Transverse colon (tissue), 4 donors: ENCODE results near the gene ITPR2. TPM values are rescaled to one million over a fixed set of nuclear protein-coding genes. Genes with fewer than 3 reads are reported as not detected.
"Not testable (repeated sequence)": the region's sequence is repeated elsewhere in the genome, so short reads cannot be mapped to it uniquely, and the experiment has no call there.

Source experiments
- DNase-seq: peaks from one replicate; pipeline ENCODE4 v3.0.0-alpha.2; 2019
- H3K27ac ChIP-seq, 4 donors: fragments of 200-600 bp; sonication (generic); 2 replicates each; pipeline ENCODE4 v1.5.1; 2016 to 2018; ENCODE audit warnings: inconsistent platforms in 4 of 4
- H3K27me3 ChIP-seq: fragments of 200-600 bp; sonication (generic); 2 replicates; pipeline ENCODE4 v1.5.1; 2017; ENCODE audit warnings: inconsistent platforms
- H3K36me3 ChIP-seq, 4 donors: fragments of 200-600 bp; sonication (generic); 2 replicates each; pipeline ENCODE4 v1.5.1; 2017 to 2019; ENCODE audit warnings: inconsistent platforms in 4 of 4
- H3K4me1 ChIP-seq, 4 donors: fragments of 200-600 bp; sonication (generic); 2 replicates each; pipeline ENCODE4 v1.5.1; 2017 to 2020; ENCODE audit warnings: inconsistent platforms in 4 of 4
- H3K4me3 ChIP-seq, 4 donors: fragments of 200-600 bp; sonication (generic); 1 replicate in 1 of 4; 2 replicates in 3 of 4; pipeline versions ENCODE4 v1.5.1 to v1.6.1; 2017 to 2019; ENCODE audit warnings: inconsistent platforms in 4 of 4
- H3K9me3 ChIP-seq, 2 donors: fragments of 200-600 bp; sonication (generic); 2 replicates each; pipeline ENCODE4 v1.5.1; 2017 to 2019; ENCODE audit warnings: inconsistent platforms in 2 of 2
- CTCF ChIP-seq, 5 experiments: fragments of 200-600 bp in 3 of 5; fragments of 450-650 bp in 2 of 5; sonication (generic) in 3 of 5; IDR thresholded peaks; 1 replicate in 2 of 5; 2 replicates in 3 of 5; pipeline ENCODE4 v1.5.1; 2016 to 2017; ENCODE audit warnings: antibody characterized with exemption in 5 of 5, inconsistent platforms in 3 of 5, mild to moderate bottlenecking in 2 of 5, moderate library complexity in 1 of 5
- EP300 ChIP-seq: sonication (generic); formaldehyde crosslinking; IDR thresholded peaks from one replicate; pipeline ENCODE4 v1.6.1; 2017; ENCODE audit warnings: antibody characterized with exemption, low read depth
- POLR2A ChIP-seq: fragments of 450-650 bp; IDR thresholded peaks from one replicate; pipeline ENCODE4 v1.6.1; 2016; ENCODE audit warnings: antibody characterized with exemption, mild to moderate bottlenecking, moderate library complexity
- POLR2AphosphoS5 ChIP-seq, 3 donors: sonication (generic); formaldehyde crosslinking; IDR thresholded peaks; one replicate each; pipeline ENCODE4 v1.6.1; 2016; ENCODE audit warnings: antibody characterized with exemption in 3 of 3
- WGBS, 2 donors: methylation state at CpG; one replicate each; pipeline ENCODE4 v1.1.5; 2018; ENCODE audit warnings: low coverage in 1 of 2; 5-methylcytosine and 5-hydroxymethylcytosine counted together
- in situ Hi-C, 4 donors: fragments of 200-750 bp; cut with MboI; loops; one replicate each; pipeline versions ENCODE4 v1.15.0 to v1.15.1; 2017; ENCODE audit warnings: low sequenced_read_pairs in 3 of 4, low pct_ligation_motif_present in 1 of 4, low pct_unique_long_range_greater_than_20kb in 1 of 4
- intact Hi-C: fragments of 100-400 bp; cut with DNase I; formaldehyde crosslinking; loops from one replicate; pipeline ENCODE4 v1.15.1; 2023; ENCODE audit warnings: low total_unique reads
- total RNA-seq, 4 donors: library from RNA; depleted of rRNA; stranded (reverse); fragments of >200 nt; gene quantifications; one replicate each; pipeline ENCODE4 v1.1.0, GENCODE V29; 2016

Gene ITPR2
- total RNA-seq, 4 donors from 2014 or later: 29.8 to 60.5 (median 41.2) TPM

GRCh38 chr12:26767116-26767515 lies 65.9 kb downstream of the ITPR2 start:
- Histone ChIP-seq H3K4me3 (no peak overlapping the region), H3K9me3 (peaks cover 7 to 9% of the 10 kb centered on the region in 2 donors), H3K4me1 (peaks cover 0 to 22% (median 10%) of the 10 kb centered on the region in 4 donors), H3K27me3 (no peaks in the 10 kb centered on the region), H3K36me3 (no peaks in the 10 kb centered on the region), H3K27ac (no peak overlapping the region)
- in situ Hi-C loops (no loop called here), intact Hi-C loops (loop anchor here (5.0 kb wide), 1 partner anchor 1775 kb away; no protein-coding TSS in a partner anchor)
- 91 to 100% methylated on average over 1 of the region's 1 CpG for WGBS, 2 donors
- TF ChIP-seq POLR2A: no peak
- no peak for TF ChIP-seq EP300
- TF ChIP-seq POLR2AphosphoS5 (IDR thresholded peaks at IDR 0.05): no peak
- no peak for TF ChIP-seq CTCF (IDR thresholded peaks at IDR 0.05)
- no peak for DNase-seq

GRCh38 chr12:26762186-26762585 lies 70.8 kb downstream of the ITPR2 start:
- Histone ChIP-seq H3K4me1 (peaks cover 0 to 13% (median 0%) of the 10 kb centered on the region in 4 donors), H3K27me3 (no peaks in the 10 kb centered on the region), H3K4me3 (no peak overlapping the region), H3K9me3 (peaks cover 17 to 18% of the 10 kb centered on the region in 2 donors), H3K36me3 (no peaks in the 10 kb centered on the region), H3K27ac (no peak overlapping the region)
- no peak for DNase-seq
- intact Hi-C loops (no loop called here), in situ Hi-C loops (no loop called here)
- TF ChIP-seq CTCF (IDR thresholded peaks at IDR 0.05) (no peak), POLR2AphosphoS5 (IDR thresholded peaks at IDR 0.05) (no peak), EP300 (no peak)
- 100% methylated on average over 1 of the region's 1 CpG for WGBS, 2 donors

GRCh38 chr12:26761775-26762174 lies 71.2 kb downstream of the ITPR2 start:
- 93 to 100% methylated on average over 3 of the region's 3 CpGs for WGBS, 2 donors
- TF ChIP-seq CTCF (IDR thresholded peaks at IDR 0.05) (no peak), POLR2A (no peak), POLR2AphosphoS5 (IDR thresholded peaks at IDR 0.05) (no peak), EP300 (no peak)
- Histone ChIP-seq H3K36me3 (no peaks in the 10 kb centered on the region), H3K27me3 (no peaks in the 10 kb centered on the region), H3K4me1 (peaks cover 0 to 13% (median 0%) of the 10 kb centered on the region in 4 donors), H3K9me3 (peaks cover 17 to 18% of the 10 kb centered on the region in 2 donors), H3K27ac (no peak overlapping the region), H3K4me3 (no peak overlapping the region)
- in situ Hi-C loops (no loop called here), intact Hi-C loops (no loop called here)
- no peak for DNase-seq

GRCh38 chr12:26760657-26761293 lies 72.2 kb downstream of the ITPR2 start:
- in situ Hi-C loops: no loop called here
- no peak for TF ChIP-seq POLR2A
- TF ChIP-seq POLR2AphosphoS5 (IDR thresholded peaks at IDR 0.05): peak in 2 of 3 donors; percentile 23 to 65
- no peak for TF ChIP-seq EP300
- no peak for TF ChIP-seq CTCF (IDR thresholded peaks at IDR 0.05)
- Histone ChIP-seq H3K9me3 (peaks cover 17 to 18% of the 10 kb centered on the region in 2 donors), H3K4me1 (peaks cover 0 to 13% (median 0%) of the 10 kb centered on the region in 4 donors), H3K27ac (peak overlapping the region in 3 of 4 donors; percentile 21 to 38 (median 25)), H3K4me3 (no peak overlapping the region), H3K27me3 (no peaks in the 10 kb centered on the region), H3K36me3 (no peaks in the 10 kb centered on the region)
- intact Hi-C loops: no loop called here
- WGBS, 2 donors: 86 to 100% methylated on average over 1 to 3 of the region's 3 CpGs
- no peak for DNase-seq

GRCh38 chr12:26755362-26755761 lies 77.6 kb downstream of the ITPR2 start:
- in situ Hi-C loops: not testable (repeated sequence)

More at GRCh38 chr12:26755362-26755761, 77.6 kb downstream of the ITPR2 start:
- H3K36me3 ChIP-seq, H3K4me3 ChIP-seq, H3K4me1 ChIP-seq, H3K27ac ChIP-seq, DNase-seq, H3K27me3 ChIP-seq, intact Hi-C loops: not testable (repeated sequence)
- 96% methylated on average over 3 of the region's 3 CpGs for WGBS, 2 donors
- H3K9me3 ChIP-seq: peaks cover 0 to 10% of the 10 kb centered on the region in 2 donors
